Osteoblast (primary cell): Measurements from ENCODE around the gene PITPNC1. TPM values are rescaled to one million over a fixed set of nuclear protein-coding genes. Genes with fewer than 3 reads are reported as not detected.
"Not testable (repeated sequence)": the region's sequence is repeated elsewhere in the genome, so short reads cannot be mapped to it uniquely, and the experiment has no call there.

Experiments used
- DNase-seq: peaks from one replicate; pipeline ENCODE4 v3.0.0; 2011; ENCODE audit warnings: low spot score, mixed read lengths; ENCODE audit not compliant: insufficient read length; ENCODE audit errors: missing footprints
- H2AFZ ChIP-seq: 2 replicates; pipeline ENCODE4 v1.6.0; 2011; ENCODE audit warnings: mild to moderate bottlenecking, low read length
- H3K27ac ChIP-seq: 2 replicates; pipeline ENCODE4 v1.5.1; 2011; ENCODE audit warnings: mild to moderate bottlenecking, low read depth, low read length, moderate library complexity
- H3K27me3 ChIP-seq: 2 replicates; pipeline ENCODE4 v1.6.0; 2012; ENCODE audit warnings: mild to moderate bottlenecking, control low read depth, inconsistent platforms, low read length, moderate library complexity; ENCODE audit not compliant: insufficient read depth
- H3K36me3 ChIP-seq: 2 replicates; pipeline ENCODE4 v1.5.1; 2011; ENCODE audit warnings: mild to moderate bottlenecking, low read length, control low read depth, moderate library complexity; ENCODE audit not compliant: insufficient read depth
- H3K4me1 ChIP-seq: 2 replicates; pipeline ENCODE4 v1.5.1; 2011; ENCODE audit warnings: mild to moderate bottlenecking, low read length, control low read depth, moderate library complexity; ENCODE audit not compliant: insufficient read depth
- H3K4me2 ChIP-seq: 2 replicates; pipeline ENCODE4 v1.6.0; 2011; ENCODE audit warnings: mild to moderate bottlenecking, low read length; ENCODE audit not compliant: insufficient read depth
- H3K4me3 ChIP-seq: fragments of 200-600 bp; sonication (generic); 3 replicates; pipeline ENCODE4 v1.5.1; 2012; ENCODE audit warnings: mild to moderate bottlenecking, low read length, inconsistent platforms; ENCODE audit not compliant: insufficient read depth
- H3K79me2 ChIP-seq: 2 replicates; pipeline ENCODE4 v1.6.0; 2012; ENCODE audit warnings: mild to moderate bottlenecking, low read length, control low read depth, inconsistent platforms; ENCODE audit not compliant: insufficient read depth
- H3K9me3 ChIP-seq: 2 replicates; pipeline ENCODE4 v1.5.1; 2011; ENCODE audit warnings: low read depth, low read length, control low read depth
- H4K20me1 ChIP-seq: 2 replicates; pipeline ENCODE4 v1.6.0; 2012; ENCODE audit warnings: mild to moderate bottlenecking, low read length, control low read depth; ENCODE audit not compliant: insufficient read depth
- total RNA-seq: library from RNA; depleted of rRNA; stranded (reverse); fragments of >200 nt; gene quantifications from 2 replicates; pipeline ENCODE4 v1.2.3, GENCODE V29; 2012
- TF ChIP-seq, protein P1 (sequence below): IDR thresholded peaks from 2 replicates; pipeline ENCODE4 v1.5.1; 2011; ENCODE audit warnings: mild to moderate bottlenecking, low read depth, low read length, moderate library complexity; ENCODE audit errors: extremely low read depth

PITPNC1 gene
- total RNA-seq, 1 donor, result 6.2 TPM

DNA sequence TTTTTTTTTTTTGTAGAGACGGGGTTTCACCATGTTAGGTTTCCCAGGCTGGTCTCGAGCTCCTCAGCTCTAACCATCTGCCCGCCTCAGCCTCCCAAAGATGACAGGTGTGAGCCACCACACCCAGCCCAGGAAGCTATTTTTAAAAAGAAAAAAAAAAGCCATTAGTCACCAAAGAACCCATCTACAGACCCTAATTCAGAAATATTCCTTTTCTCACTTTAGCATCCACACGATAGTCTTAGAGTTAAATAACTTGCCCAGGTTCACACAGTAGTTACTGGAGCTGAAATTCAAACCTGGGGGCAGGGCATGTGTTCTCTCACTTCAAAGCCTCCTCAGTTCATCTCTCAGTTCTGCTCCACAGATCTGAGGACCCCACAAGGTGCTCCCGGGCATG lies 270.4 kb downstream of the PITPNC1 start:
- Histone ChIP-seq H4K20me1 (no peaks in the 10 kb centered on the region), H3K79me2 (no peaks in the 10 kb centered on the region), H3K36me3 (no peaks in the 10 kb centered on the region), H3K4me2 (no peak overlapping the region), H3K4me3 (no peak overlapping the region), H3K27ac (no peak overlapping the region), H3K4me1 (peaks cover 16% of the 10 kb centered on the region), H2AFZ (no peak overlapping the region), H3K9me3 (no peaks in the 10 kb centered on the region), H3K27me3 (no peaks in the 10 kb centered on the region)
- TF ChIP-seq, protein P1, sequence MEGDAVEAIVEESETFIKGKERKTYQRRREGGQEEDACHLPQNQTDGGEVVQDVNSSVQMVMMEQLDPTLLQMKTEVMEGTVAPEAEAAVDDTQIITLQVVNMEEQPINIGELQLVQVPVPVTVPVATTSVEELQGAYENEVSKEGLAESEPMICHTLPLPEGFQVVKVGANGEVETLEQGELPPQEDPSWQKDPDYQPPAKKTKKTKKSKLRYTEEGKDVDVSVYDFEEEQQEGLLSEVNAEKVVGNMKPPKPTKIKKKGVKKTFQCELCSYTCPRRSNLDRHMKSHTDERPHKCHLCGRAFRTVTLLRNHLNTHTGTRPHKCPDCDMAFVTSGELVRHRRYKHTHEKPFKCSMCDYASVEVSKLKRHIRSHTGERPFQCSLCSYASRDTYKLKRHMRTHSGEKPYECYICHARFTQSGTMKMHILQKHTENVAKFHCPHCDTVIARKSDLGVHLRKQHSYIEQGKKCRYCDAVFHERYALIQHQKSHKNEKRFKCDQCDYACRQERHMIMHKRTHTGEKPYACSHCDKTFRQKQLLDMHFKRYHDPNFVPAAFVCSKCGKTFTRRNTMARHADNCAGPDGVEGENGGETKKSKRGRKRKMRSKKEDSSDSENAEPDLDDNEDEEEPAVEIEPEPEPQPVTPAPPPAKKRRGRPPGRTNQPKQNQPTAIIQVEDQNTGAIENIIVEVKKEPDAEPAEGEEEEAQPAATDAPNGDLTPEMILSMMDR, result no peak
- no peak for DNase-seq

DNA sequence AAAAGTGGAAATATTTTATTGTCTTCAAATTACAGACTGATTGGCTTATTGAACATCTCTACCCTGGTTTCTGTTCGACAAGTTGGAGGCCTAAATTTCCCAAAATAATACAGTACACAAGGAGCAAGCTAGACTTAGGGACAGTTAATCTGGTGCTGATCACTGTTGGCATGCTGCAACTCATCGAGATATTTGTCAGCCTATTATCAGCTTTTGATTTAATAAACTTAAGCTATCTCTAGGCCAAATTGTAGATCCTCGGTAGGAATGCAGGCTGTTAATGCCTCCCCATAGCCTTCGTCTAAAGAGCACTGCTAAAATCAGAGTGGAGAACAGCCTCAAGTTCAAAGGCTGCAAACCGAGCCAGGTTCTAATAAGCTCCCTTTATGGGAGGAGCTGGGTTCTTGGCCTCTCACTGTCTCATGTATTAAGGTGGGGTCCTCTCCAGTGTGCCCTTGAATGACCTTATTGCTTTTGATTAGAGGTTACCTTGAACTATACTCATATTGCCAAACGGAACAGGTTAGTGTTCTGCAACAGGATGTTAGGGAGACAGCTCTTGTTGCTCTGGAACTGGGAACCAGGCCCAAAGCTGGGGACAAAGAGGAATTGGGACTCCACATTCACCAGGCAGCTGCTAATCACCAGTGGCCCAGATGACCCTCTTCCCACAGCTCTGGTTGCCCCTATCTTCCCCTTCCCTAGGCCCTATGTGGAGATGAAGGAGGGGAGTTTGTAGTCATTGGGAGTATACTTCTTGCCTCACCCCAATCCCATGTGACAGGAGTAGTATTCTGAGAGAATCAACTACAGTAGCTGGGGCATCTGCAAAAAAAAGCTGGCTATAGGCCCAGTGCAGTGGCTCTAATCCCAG lies 271.2 kb downstream of the PITPNC1 start:
- no peak for DNase-seq
- Histone ChIP-seq H3K79me2 (no peaks in the 10 kb centered on the region), H4K20me1 (no peaks in the 10 kb centered on the region), H2AFZ (no peak overlapping the region), H3K36me3 (no peaks in the 10 kb centered on the region), H3K4me2 (no peak overlapping the region), H3K27ac (no peak overlapping the region), H3K4me1 (peaks cover 16% of the 10 kb centered on the region), H3K27me3 (no peaks in the 10 kb centered on the region), H3K4me3 (no peak overlapping the region), H3K9me3 (no peaks in the 10 kb centered on the region)
- TF ChIP-seq, protein P1, result no peak

DNA sequence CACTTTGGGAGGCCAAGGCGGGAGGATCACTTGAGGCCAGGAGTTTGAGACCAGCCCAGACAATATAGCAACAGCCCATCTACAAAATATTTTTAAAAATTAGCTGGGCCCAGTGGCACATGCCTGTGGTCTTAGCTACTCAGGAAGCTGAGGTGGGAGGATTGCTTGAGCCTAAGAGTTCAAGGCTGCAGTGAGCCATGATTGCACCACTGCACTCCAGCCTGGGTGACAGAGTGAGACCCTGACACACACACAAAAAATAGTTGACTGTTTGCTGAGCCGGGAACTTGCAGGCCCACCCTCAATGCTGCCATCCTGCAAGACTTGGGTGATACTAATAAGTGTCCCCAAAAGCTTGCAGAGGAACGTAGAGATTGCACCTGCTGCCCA lies 271.8 kb downstream of the PITPNC1 start:
- not testable (repeated sequence) for H3K79me2 ChIP-seq, H4K20me1 ChIP-seq, H3K4me3 ChIP-seq, H3K27ac ChIP-seq, H3K27me3 ChIP-seq, H2AFZ ChIP-seq, H3K4me2 ChIP-seq, DNase-seq, H3K9me3 ChIP-seq, H3K36me3 ChIP-seq
- peaks cover 16% of the 10 kb centered on the region for H3K4me1 ChIP-seq

DNA sequence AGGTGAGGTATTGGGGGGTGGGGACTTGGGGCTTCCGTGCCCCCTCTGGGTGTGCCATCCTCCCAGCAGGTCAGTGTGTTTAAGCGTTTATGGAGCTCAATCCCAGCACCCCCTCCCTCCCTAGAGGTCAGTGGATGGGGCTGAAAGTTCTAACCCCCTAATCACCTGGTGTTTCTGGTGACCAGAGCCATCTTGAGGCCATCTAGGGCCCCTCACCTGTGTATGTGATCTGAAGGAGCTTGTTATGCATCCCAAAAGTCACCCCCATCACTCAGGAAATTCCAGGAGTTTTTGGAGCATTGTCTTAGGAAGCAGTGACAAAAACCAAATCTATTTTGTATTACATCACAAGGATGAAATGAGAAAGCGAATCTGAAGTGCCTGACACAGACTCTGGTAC lies 272.8 kb downstream of the PITPNC1 start:
- DNase-seq, result no peak
- TF ChIP-seq, protein P1, result no peak

DNA sequence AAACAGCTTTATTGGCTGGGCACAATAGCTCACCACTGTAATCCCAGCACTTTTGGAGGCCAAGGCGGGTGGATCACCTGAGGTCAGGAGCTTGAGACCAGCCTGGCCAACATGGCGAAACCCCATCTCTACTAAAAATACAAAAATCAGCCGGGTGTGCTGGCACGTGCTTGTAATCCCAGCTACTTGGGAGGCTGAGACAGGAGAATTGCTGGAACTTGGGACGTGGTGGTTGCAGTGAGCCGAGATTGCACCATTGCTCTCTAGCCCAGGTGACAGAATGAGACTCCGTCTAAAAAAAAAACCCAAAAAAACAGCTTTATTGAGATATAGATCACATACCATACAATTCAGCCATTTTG lies 274.1 kb downstream of the PITPNC1 start:
- not testable (repeated sequence) for H3K36me3 ChIP-seq

More for the DNA sequence above, 272.8 kb downstream of the PITPNC1 start:
- Histone ChIP-seq H3K4me2 (no peak overlapping the region), H3K9me3 (no peaks in the 10 kb centered on the region), H3K79me2 (no peaks in the 10 kb centered on the region), H3K36me3 (no peaks in the 10 kb centered on the region), H3K4me1 (peaks cover 16% of the 10 kb centered on the region), H3K27ac (no peak overlapping the region), H3K4me3 (no peak overlapping the region), H3K27me3 (no peaks in the 10 kb centered on the region), H4K20me1 (no peaks in the 10 kb centered on the region), H2AFZ (no peak overlapping the region)

More for the DNA sequence above, 274.1 kb downstream of the PITPNC1 start:
- H4K20me1 ChIP-seq, H2AFZ ChIP-seq, H3K79me2 ChIP-seq, DNase-seq, H3K4me3 ChIP-seq, H3K27ac ChIP-seq, H3K27me3 ChIP-seq, H3K9me3 ChIP-seq: not testable (repeated sequence)
- peak overlapping the region; percentile 40 for H3K4me2 ChIP-seq
- peaks cover 16% of the 10 kb centered on the region for H3K4me1 ChIP-seq
